ENCODE data around the gene MKKS.

The MKKS gene

DNA sequence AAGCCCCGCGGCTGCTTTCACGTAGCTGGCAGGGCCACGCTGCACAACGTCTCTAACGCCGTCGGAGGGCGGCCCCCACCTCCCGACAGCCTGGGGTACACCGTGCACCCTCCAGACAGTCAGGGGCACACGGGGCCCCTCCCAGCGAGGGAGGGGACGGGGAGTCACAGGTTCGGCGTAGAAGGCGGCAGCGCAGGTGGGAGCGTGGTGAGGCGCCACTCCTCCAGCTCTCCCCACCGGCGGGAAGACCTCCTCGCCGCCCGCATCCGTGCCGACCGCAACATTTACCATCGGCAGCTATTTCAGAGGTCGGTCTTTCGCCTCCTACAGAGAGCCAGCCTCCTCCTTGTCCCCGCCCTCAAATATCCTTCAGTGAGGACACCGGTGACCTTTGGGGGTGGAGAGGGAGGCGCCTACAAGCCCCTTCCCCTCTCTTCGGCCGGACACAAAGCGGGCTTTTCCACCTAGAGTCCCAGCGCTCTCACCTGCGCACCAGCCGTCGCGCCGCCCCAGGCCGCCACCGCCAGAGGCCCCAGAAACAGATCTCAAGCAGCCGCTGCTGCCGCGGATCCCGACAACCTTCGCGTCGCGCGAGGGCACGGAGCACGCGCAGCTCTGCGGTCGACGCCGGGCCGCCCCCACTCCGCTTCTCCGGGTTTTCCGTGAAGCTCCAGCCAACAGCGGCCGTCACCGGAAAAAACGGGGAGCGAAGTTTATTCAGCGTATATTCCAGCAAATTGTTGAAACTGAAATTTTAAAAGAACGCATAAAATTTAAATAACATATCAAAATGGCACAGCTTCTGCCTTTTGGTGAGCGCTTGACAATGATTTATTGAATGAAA lies at the start of gene MKKS:
Gene MKKS, minus strand, starts transcription at position 600 of the 844 bp plus-strand sequence. CDS start 20,708 bp downstream, outside the sequence.
- peak; percentile 91 for DNase-seq

DNA sequence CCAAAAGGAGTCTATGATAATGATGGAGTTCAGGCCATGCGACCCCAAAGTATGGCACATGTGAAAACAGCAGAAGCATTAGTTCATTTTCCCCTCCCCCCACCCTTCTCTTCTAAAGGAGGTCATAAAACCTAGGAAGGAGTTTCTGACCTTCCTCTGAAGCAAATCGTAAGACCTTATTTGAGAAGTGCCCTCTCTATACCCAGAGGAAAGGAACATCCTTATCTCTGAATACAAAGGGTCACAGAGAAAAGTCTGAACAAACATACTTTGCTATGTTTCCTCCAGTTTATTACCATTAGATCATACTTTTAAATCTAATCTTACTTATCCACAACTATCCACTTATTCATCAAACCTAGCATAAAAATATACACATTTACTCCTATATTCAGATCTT lies 49.7 kb upstream of the MKKS start:
- no peak for DNase-seq

DNA sequence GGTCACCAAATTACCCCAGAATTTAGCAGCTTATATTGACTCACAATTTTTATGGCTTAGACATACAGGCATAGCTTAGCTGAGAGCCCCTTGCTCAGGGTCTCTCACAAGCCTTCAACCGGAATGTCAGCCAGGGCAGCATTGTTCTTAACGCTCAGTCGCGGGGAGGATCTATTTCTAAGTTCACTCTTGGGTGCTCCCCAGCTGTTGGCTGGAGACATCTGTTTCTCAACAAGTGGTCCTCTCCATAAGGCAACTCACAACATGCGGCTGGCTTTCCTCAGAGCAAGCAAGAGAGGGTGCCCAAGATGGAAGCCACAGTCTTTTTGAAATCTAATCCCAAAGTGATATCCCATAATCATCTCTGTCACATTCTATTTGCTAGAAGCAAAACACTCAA lies 47.7 kb upstream of the MKKS start:
- no peak for DNase-seq

DNA sequence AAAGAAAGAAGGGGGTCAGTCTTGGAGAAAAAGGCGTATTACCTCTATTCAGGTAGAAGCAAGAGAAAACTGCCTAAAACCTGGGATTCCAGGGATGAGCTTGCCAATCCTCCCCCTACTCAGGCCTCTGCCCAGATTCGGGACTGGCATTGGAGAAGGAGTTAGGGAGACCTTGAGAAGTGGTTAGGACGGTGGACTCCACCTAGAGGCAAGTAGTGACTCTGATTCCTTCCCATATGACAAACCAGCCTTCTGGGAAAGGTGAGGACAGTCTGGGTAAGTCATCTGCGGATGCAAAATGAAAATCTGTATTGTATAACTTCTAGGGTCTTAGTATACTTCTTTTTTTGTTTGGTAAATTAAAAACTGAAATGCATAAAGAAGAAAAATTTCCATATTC lies 44.9 kb upstream of the MKKS start:
- no peak for DNase-seq

DNA sequence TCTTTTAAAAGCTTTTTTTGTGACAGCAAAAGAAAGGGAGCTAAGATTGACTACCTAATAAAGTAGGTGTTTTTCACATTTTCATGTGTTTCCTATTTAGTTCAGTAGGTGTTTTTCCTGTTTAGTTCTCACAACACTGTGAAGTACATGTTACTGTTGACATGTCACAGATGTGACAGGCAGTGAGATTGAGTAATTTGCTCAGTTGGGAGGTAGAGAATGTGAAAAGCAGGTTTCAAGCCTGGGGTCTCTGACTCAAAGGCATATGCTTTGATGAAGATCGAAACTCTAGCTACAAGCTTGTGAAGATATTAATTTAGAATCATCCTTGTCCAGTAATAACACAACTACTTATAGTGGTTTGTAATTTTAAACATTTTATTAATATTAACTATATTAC lies 44.2 kb upstream of the MKKS start:
- DNase-seq = no peak

DNA sequence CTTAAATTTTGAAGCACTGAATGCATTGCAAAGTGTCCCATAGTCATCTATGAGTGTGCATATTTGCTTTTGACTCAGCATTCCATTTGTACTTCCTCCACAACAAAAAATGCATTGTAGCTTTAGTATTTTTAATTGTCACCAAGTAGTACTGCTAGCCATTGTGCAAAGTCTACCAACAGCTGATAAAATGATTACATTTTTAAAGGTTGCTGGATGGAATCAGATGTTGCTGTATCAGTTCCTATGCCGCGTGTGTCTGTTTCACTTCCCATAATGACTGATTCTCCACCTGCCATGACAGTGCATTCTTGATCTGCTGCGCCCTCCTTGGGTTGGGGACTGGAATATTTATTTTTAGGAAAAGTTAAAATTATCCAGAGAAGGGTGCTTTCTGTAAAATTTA lies 42.3 kb upstream of the MKKS start:
- no peak for DNase-seq

DNA sequence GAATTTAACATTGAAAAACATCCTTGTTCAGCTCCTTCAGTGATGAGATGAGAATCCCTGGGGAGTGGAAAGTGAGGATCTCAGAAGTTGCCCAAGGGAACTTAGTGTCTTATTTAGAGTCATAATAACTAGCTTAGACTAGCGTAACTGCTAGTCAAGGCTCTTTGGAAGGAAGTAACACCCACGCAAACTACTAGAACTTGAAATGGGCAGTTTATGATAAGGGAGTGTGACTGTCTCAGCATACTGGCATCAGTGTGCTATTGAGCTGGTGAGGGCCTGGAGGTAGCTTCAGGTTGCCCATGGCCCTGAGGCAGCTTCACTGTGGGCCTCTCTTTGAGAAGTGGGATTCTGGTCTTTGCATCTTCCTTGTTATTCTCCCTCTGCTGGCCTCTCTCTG lies 41.2 kb upstream of the MKKS start:
- DNase-seq = no peak

DNA sequence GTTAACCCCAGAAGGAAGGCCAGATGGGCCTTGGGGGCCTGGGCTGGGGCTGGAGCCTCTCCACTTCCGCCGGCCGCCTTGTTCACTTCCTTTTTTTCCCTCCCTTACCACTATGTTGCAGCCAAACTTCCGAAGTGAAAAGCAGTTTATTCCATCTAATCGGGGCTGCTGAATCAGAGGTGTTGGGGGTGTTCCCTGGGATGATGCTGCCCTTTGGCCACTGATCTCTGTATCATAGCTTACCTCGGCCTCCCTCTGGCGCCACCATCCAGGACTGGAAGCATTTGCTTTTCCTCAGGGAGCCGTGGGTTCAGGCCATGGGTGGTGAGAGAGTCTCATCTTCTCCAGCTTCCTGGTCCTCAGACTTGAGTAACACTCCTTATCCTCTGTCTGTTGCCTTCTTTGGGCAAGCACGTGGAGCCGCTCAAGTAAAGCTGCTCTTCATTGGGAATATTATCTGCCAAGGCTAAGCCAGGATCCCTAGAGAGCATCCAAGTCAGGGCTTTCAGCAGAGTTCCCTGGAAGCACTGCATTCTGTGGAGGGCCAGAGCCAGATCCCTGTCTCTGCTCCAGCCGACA lies 40.7 kb upstream of the MKKS start:
- no peak for DNase-seq

DNA sequence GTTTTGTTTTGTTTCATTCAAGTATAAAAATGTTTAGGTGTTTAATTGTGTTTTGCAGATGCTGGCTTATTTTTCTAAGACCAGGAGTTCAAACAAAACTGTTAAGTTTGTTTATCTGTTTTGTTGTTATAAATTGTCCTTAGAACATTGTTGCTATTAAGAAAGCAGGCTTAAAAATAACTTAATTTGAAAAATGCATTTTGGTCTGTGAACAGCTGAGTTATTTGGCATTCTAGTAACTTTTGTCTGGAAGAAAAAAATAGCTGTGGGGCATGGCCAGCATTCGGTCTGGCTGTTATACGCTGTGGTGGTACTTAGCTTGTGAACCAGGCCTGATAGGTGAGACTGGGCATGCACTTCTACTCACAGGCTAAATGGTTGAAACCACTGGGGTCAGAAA lies 38.8 kb upstream of the MKKS start:
- no peak for DNase-seq

DNA sequence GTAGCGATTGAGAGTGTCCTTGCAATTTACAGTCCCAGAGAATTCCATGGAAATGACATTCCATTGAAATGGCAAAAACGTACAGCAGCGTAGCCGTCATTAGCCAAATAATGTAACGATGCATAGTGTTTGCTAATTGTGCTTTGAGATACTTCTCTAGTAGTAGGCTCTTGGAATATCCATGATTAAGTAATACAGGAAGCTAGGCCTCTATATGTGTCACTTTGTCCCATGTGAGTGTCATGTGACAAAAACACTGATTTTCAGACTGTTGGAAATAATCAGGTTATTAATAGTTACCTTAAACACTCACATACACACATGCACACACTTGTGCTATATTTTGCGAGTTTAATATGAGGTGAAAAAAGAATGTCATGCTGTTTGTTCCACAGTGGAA lies 36.3 kb upstream of the MKKS start:
- no peak for DNase-seq

DNA sequence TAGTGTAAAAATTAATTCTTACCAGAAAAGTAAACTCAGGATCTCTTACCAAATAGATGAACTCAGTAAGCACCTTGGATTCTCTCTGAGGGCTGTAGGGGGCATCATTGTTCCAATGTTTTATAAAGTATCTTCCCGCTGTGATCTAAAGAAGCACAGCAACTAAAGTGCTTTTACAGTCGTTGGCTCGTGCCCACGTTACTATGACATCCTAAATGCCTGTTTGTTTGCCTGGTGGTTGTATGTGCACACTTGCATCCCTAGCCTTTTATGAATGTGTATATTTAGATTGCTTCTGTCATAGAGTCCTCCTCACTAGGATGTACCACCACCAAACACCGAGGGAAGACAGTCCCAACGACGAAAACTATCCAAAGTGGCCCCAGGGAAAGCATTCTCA lies 35.6 kb upstream of the MKKS start:
- DNase-seq = peak; percentile 52

DNA sequence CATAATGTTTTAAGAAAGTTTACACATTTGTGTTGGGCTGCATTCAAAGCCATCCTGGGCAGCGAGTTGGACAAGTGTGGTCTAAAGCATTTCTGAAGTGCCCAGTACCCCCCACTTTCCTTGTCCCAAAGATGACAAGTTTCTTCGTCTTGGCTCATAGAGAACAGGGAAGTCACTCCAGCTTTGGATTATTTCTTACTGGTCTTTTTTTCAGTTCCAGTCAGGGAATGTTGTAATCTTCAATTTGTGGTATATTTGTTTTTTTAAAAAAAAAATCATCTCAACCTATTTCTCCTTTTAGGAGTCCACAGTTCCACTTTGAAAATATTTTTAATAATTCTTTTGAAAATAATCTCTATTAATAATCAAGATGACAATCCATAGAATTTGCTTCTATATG lies 35.0 kb upstream of the MKKS start:
- no peak for DNase-seq

DNA sequence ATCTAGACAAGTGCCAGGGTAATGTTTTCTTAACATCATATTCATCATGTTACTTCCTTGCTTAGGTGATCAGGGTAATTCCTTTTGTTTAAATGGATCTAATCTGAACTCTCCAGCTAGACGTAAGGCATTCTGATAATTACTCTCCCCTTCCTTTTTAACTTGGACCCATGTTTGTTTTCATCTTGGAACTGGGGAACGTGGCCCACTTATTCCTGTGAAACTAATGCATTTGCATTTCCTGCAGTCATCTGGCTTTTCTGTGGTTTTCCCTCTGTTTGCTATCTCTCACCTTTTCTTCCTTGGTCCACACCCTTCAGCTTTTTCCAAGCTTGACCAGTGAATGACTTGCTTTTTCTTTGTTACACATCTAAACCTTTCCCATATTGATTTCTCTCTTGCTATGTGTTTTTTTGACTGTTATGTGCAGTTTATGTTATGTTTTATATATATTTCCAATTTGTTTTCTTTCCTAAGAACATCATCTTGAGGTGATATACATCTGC lies 34.4 kb upstream of the MKKS start:
- DNase-seq = no peak

DNA sequence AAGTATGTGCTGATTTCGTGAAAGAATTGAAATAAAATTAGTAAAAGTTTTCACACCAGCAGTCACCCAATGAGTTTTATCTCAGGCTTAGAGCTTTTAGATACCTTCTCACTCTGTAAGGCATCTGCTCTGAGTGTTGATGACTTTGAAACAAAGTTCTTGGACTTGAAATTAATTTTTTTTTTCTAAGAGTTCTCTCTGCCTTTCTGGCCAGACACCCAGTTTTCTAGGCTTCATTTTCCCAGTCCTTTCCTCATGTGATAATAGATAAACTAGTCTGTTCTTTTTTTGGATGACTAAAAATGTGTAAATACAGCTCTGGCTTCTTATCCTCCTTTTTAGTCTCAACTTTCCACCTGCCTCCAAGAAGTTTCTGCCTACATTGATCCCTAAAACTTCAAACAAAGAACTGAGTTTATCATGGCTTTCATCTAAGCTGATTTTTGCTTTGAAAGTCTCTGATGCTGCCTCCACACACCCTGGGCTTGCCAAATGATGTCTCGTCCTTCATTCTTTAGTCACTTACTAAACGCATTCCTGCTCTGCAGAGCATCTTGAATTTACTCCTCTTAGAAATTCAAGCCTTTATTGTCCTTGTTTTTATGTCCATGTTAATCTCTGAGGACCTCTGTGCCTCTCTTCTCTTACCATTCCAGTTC lies 33.8 kb upstream of the MKKS start:
- no peak for DNase-seq

DNA sequence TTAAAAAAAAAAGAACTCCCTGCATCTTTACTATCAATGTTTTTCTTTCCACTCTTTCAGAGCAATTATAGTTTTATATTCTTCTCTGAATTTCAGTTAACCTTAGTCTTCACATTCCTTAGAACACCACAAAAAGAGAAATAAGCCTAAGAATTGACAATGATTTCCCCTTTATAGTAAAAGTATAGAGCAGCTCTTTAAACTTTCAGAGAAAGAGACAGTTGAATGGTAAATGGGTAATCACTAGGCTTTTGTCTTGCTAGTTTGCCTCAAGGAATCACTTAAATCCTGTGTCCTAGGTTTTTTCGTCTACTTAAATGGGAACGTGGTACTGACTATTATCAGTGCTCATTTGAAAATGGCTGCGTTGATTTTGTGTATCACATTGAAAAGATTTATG lies 32.8 kb upstream of the MKKS start:
- DNase-seq = no peak

DNA sequence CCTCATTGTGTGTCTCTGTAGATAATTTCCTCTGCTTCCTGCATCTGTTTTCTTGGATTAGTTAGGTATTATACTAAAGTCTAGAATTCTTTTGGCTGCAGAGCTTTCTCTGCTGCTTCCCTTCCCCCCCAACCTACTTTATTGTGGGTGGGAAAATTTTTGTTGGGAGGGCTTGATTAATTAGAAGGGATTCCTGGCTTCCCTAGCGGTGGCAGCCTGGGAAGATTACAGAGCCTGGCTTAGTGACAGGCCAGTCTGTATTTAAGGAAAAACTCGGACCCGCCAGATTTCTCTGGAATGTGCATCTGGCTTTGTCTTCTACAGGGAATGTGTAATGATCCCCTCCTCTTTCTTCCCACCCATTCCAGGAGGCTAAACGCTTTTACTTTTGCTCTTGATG lies 32.3 kb upstream of the MKKS start:
- no peak for DNase-seq

DNA sequence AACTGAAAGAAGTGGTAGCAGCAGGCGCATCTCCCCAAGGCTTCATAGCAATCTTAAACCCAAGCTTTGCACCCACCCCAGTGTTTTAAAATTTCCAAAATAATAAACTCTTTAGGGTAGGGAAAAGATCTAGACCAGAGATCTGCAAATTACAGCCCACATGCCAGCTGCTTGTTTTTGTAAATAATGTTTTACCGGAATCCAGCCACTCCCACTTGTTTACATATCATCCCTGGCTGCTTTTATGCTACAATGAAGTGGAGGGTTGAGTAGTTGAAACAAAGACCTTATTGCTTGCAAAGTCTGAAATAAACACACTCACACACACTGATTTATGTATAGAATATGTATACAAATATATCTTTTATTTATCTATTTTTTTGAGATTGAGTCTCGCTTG lies 31.1 kb upstream of the MKKS start:
- no peak for DNase-seq

DNA sequence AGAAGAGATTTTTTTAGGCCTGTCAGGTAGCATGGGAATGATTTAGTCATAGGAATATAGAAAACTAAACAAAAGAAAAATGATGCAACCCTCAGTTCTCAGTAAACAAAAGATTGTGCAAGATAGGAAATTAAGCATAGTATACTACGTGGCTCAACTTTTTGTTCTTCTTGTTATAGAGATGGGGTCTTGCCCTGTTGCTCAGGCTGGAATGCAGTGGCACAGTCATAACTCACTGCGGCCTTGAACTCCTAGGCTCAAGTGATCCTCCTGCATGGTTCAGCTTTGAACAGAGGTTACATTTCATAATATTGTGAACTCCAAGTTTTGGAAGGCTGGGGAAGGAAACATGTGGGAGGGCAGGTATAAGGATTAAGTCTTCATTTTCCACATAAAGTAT lies 29.6 kb upstream of the MKKS start:
- DNase-seq = no peak

DNA sequence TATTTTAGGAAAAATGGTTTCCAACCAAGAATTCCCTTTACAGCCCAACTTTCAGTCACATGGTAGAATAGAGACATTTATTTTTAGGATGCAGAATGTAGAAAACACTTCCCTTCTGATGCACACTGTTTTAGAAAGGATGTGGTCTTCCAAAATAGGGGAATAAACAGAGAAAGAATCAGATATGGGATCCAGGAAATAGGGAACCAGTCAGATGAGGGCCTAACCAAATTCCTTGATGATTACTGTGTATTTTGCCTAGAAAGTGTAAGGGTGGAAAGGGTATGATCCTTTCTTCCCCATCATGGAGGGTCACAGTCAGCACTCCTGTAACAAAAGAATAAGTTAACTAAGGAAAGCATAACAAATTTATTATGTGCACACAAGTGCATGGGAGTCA lies 28.5 kb upstream of the MKKS start:
- DNase-seq = no peak

DNA sequence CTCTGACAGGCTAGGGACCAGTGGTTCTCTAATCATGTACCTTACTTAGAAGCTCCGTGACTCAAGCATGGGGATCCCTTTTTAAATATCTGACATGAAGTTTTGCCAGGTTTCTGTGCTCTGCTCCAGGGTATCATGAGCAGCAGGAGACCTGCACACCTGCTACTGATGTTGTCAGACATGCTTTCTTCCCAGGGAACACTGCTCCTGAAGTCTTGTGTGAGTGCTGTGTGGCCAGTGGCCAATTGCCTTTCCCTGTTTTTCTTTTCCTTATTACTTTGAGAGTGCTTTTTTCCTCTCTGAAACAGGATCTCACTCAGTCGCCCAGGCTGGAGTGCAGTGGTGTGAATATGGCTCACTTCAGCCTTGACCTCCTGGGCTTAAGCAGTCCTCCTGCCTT lies 27.5 kb upstream of the MKKS start:
- no peak for DNase-seq

DNA sequence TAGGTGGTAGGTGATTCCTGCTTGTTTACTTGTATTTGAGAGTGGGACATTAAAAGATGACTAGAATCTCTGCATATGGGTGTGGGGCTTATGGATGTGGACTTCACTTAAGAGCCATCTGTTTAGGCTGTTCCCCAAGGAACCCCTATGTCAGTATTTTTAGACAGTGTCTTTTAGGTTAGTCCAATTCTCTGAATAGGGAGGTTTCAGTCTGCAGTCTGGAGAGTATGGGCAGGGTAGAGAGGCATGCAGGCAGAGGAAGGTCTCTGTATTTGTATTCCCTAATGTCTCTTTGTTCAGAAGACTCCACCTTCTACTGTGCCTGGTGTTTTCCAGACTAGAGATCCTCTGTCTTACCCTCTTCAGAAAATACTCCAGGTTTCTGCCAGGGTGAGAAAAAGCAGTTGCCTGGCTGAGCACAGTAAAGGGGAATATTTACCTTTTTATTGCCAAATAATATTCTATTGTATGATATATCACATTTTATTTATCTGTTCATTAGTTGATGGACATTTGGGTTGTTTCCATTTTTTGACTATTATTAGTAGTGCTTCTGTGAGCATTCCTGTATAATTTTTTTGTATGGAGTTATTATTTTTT lies 20.2 kb upstream of the MKKS start:
- no peak for DNase-seq

DNA sequence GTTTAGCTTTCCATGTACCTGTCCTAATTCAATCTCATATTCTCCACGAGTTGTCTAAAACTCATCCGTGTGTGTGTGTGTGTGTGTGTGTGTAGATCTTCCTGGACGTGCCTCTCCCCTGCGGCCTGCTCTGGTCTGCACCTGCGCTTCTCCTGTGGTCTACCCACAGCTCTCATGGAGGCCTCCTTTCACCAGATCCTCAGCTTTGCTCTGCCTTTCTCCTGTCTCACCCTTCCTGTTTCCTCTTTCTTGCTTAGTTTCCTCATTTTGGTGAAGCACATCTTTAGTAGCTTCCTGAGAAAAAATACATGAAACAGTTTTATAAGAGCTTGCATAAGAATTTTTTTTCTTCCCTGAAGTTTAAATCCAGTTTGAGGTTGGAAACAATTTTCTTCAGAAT lies 19.2 kb upstream of the MKKS start:
- peak; percentile 37 for DNase-seq

DNA sequence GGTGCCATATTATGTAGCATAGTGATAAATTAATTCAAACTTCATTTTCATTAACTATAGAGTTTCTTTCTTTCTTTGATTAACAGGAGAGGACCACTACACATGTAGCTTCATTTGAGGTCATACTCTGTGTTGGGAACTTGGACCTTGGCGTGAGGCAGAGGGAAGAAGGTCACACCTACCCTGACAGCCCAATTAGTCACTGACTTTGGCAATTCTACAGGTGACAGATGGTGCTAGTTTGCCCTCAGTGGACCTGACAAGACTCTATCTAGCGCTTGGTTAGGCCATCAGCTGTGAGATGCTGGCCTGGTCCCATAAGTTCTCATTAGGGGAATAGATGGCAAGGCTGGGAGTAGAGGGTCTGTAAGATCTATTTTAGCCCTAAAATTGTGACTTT lies 15.2 kb upstream of the MKKS start:
- DNase-seq = no peak
